A673 (cell line): ENCODE measurements around the gene PHC2. TPM values are rescaled to one million over a fixed set of nuclear protein-coding genes. Genes with fewer than 3 reads are reported as not detected.

Source experiments
- BruUV-seq: library from RNA; stranded (reverse); fragments of 400-500 nt; replicated peaks from 2 replicates; lab custom pipeline; 2021; lab: Mats Ljungman, UMichigan
- CTCF ChIA-PET: fragments of 300-600 bp; sonication (Branson Sonifier 250); formaldehyde crosslinking; loops from one replicate; lab custom pipeline; 2022; ENCODE audit warnings: antibody characterized with exemption; lab: Charles Lee
- POLR2A ChIA-PET: fragments of 300-600 bp; sonication (Branson Sonifier 250); formaldehyde crosslinking; loops from one replicate; lab custom pipeline; 2022; ENCODE audit warnings: antibody characterized with exemption; ENCODE audit not compliant: low non-redundant PET; lab: Charles Lee
- DNase-seq: peaks from one replicate; pipeline ENCODE4 v3.0.0-alpha.2; 2015; ENCODE audit warnings: low spot score
- H3K27ac ChIP-seq: fragments of 200-600 bp; sonication (generic); 2 replicates; pipeline ENCODE4 v1.5.1; 2016; ENCODE audit warnings: mixed run types, low read depth, mild to moderate bottlenecking, mixed read lengths, antibody characterized with exemption, low read length; ENCODE audit not compliant: poor library complexity, severe bottlenecking
- H3K27me3 ChIP-seq: fragments of 200-600 bp; sonication (generic); replicated peaks from 2 replicates; pipeline ENCODE4 v1.6.1; 2017; ENCODE audit warnings: mixed run types, low read depth, mild to moderate bottlenecking, mixed read lengths, antibody characterized with exemption, low read length; ENCODE audit not compliant: insufficient read depth, poor library complexity
- H3K36me3 ChIP-seq: fragments of 200-600 bp; sonication (generic); 2 replicates; pipeline ENCODE4 v1.6.1; 2016; ENCODE audit warnings: mixed run types, mild to moderate bottlenecking, mixed read lengths, antibody characterized with exemption, low read length; ENCODE audit not compliant: insufficient read depth, poor library complexity, severe bottlenecking
- H3K4me1 ChIP-seq: fragments of 200-600 bp; sonication (generic); 2 replicates; pipeline ENCODE4 v1.6.1; 2017; ENCODE audit warnings: mixed run types, mild to moderate bottlenecking, mixed read lengths, antibody characterized with exemption, low read length; ENCODE audit not compliant: insufficient read depth, poor library complexity, severe bottlenecking
- H3K4me3 ChIP-seq: fragments of 200-600 bp; sonication (generic); 2 replicates; pipeline ENCODE4 v1.5.1; 2016; ENCODE audit warnings: low read depth, mixed run types, mild to moderate bottlenecking, mixed read lengths, low read length; ENCODE audit not compliant: poor library complexity, severe bottlenecking
- H3K9me3 ChIP-seq: fragments of 200-600 bp; sonication (generic); 2 replicates; pipeline ENCODE4 v1.6.1; 2016; ENCODE audit warnings: mixed run types, low read depth, mild to moderate bottlenecking, mixed read lengths, antibody characterized with exemption, low read length; ENCODE audit not compliant: poor library complexity, severe bottlenecking
- CTCF ChIP-seq: fragments of 300-800, 200-600 bp; sonication (generic); conservative IDR thresholded peaks from 2 replicates; pipeline ENCODE4 v1.5.1; 2017; ENCODE audit warnings: low read depth, mild to moderate bottlenecking, antibody characterized with exemption, low read length, moderate library complexity, mixed read lengths
- EZH2 ChIP-seq: fragments of 200-600 bp; sonication (generic); IDR thresholded peaks from 2 replicates; pipeline ENCODE4 v1.6.1; 2017; ENCODE audit warnings: borderline replicate concordance, low read depth, mild to moderate bottlenecking, mixed read lengths, antibody characterized with exemption, low read length; ENCODE audit not compliant: poor library complexity, severe bottlenecking
- intact Hi-C: fragments of 100-400 bp; cut with micrococcal nuclease; formaldehyde crosslinking; loops from one replicate; pipeline ENCODE4 v1.10.0; 2022; ENCODE audit not compliant: unreplicated experiment
- total RNA-seq: library from RNA; stranded (reverse); gene quantifications from 2 replicates; pipeline ENCODE4 v1.2.3, GENCODE V29; 2021

Gene PHC2
- total RNA-seq, 1 experiment from 2014 or later: 136 TPM

GRCh38 chr1:33445108-33445507, 14.2 kb upstream of the PHC2 start:
- Histone ChIP-seq H3K36me3 (no peaks in the 10 kb centered on the region), H3K27me3 (no peaks in the 10 kb centered on the region), H3K4me3 (no peak overlapping the region), H3K4me1 (peaks cover 13% of the 10 kb centered on the region), H3K9me3 (no peaks in the 10 kb centered on the region), H3K27ac (no peak overlapping the region)
- ChIA-PET CTCF (no interaction called here), POLR2A (no interaction called here)
- no peak for DNase-seq
- intact Hi-C loops: no loop called here
- TF ChIP-seq CTCF (no peak), EZH2 (no peak)
- no TSS peak for BruUV-seq

- intact Hi-C loops: no loop called here
- peaks cover 26% of the 10 kb centered on the region for H3K4me1 ChIP-seq
- CTCF ChIA-PET: interaction anchor here (1.2 kb wide), 1 partner anchor 12 kb away, joined by 3 read pairs; no protein-coding TSS in a partner anchor
- H3K36me3 ChIP-seq: no peaks in the 10 kb centered on the region
- DNase-seq: no peak
- H3K27ac ChIP-seq: no peak overlapping the region
- POLR2A ChIA-PET: no interaction called here
- no TSS peak for BruUV-seq
- H3K9me3 ChIP-seq: no peaks in the 10 kb centered on the region
- H3K4me3 ChIP-seq: no peak overlapping the region
- no peaks in the 10 kb centered on the region for H3K27me3 ChIP-seq
- TF ChIP-seq EZH2 (no peak), CTCF (no peak)
Measured at GRCh38 chr1:33443705-33444180, 12.8 kb upstream of the PHC2 start.

- Histone ChIP-seq H3K27me3 (no peaks in the 10 kb centered on the region), H3K4me1 (peaks cover 27% of the 10 kb centered on the region), H3K36me3 (no peaks in the 10 kb centered on the region), H3K9me3 (no peaks in the 10 kb centered on the region), H3K4me3 (no peak overlapping the region), H3K27ac (no peak overlapping the region)
- TF ChIP-seq CTCF: no peak
- no peak for TF ChIP-seq EZH2
- no TSS peak for BruUV-seq
- intact Hi-C loops: no loop called here
- CTCF ChIA-PET: interaction anchor here (1.2 kb wide), 1 partner anchor 13 kb away, joined by 3 read pairs; no protein-coding TSS in a partner anchor
- POLR2A ChIA-PET: no interaction called here
- DNase-seq: no peak
Measured at GRCh38 chr1:33443080-33443704, 12.3 kb upstream of the PHC2 start.
